ENCODE measurements around the gene YJU2.
"Not testable (repeated sequence)": the region's sequence is repeated elsewhere in the genome, so short reads cannot be mapped to it uniquely, and the experiment has no call there.

The YJU2 gene

GRCh38 chr19:4279530-4280422 lies 32.9 kb downstream of the YJU2 start:
- Histone ChIP-seq H3K27ac (ENCODE audit: low read depth, low read length) (no peak overlapping the region), H3K27me3 (ENCODE audit: control insufficient read depth, insufficient read depth, low read length) (peaks cover 23% of the 10 kb centered on the region), H3K36me3 (ENCODE audit: control insufficient read depth, insufficient read depth, low read length) (no peaks in the 10 kb centered on the region), H3K4me3 (ENCODE audit: low read length) (peak overlapping the region; percentile 32), H3K4me1 (ENCODE audit: control insufficient read depth, insufficient read depth, low read length) (no peaks in the 10 kb centered on the region), H3K9ac (ENCODE audit: low read length) (no peak overlapping the region)

- Histone ChIP-seq H3K36me3 (ENCODE audit: control insufficient read depth, insufficient read depth, low read length) (no peaks in the 10 kb centered on the region), H3K9ac (ENCODE audit: low read length) (no peak overlapping the region), H3K4me3 (ENCODE audit: low read length) (peak overlapping the region; percentile 38), H3K4me1 (ENCODE audit: control insufficient read depth, insufficient read depth, low read length) (no peaks in the 10 kb centered on the region), H3K27ac (ENCODE audit: low read depth, low read length) (no peak overlapping the region), H3K27me3 (ENCODE audit: control insufficient read depth, insufficient read depth, low read length) (peaks cover 15% of the 10 kb centered on the region)
These were observed 37.5 kb downstream of the YJU2 start for GRCh38 chr19:4284176-4284958.

GRCh38 chr19:4284974-4285373 lies 38.1 kb downstream of the YJU2 start:
- H3K4me3 ChIP-seq (ENCODE audit: low read length), result peak overlapping the region; percentile 38
- H3K27me3 ChIP-seq (ENCODE audit: control insufficient read depth, insufficient read depth, low read length), result peaks cover 9% of the 10 kb centered on the region
- no peak overlapping the region for H3K27ac ChIP-seq (ENCODE audit: low read depth, low read length)
- no peaks in the 10 kb centered on the region for H3K36me3 ChIP-seq (ENCODE audit: control insufficient read depth, insufficient read depth, low read length)
- H3K9ac ChIP-seq (ENCODE audit: low read length), result no peak overlapping the region
- no peaks in the 10 kb centered on the region for H3K4me1 ChIP-seq (ENCODE audit: control insufficient read depth, insufficient read depth, low read length)

GRCh38 chr19:4286141-4286540 lies 39.3 kb downstream of the YJU2 start:
- not testable (repeated sequence) for H3K27me3 ChIP-seq (ENCODE audit: control insufficient read depth, insufficient read depth, low read length); H3K4me1 ChIP-seq (ENCODE audit: control insufficient read depth, insufficient read depth, low read length)

GRCh38 chr19:4288091-4288777 lies 41.4 kb downstream of the YJU2 start:
- H3K27me3 ChIP-seq (ENCODE audit: control insufficient read depth, insufficient read depth, low read length), result no peaks in the 10 kb centered on the region
- no peaks in the 10 kb centered on the region for H3K36me3 ChIP-seq (ENCODE audit: control insufficient read depth, insufficient read depth, low read length)

More at GRCh38 chr19:4286141-4286540, 39.3 kb downstream of the YJU2 start:
- not testable (repeated sequence) for H3K4me3 ChIP-seq (ENCODE audit: low read length); H3K9ac ChIP-seq (ENCODE audit: low read length); H3K36me3 ChIP-seq (ENCODE audit: control insufficient read depth, insufficient read depth, low read length); H3K27ac ChIP-seq (ENCODE audit: low read depth, low read length)

GRCh38 chr19:4291184-4291732 lies 44.4 kb downstream of the YJU2 start:
- Histone ChIP-seq H3K4me1 (ENCODE audit: control insufficient read depth, insufficient read depth, low read length) (no peaks in the 10 kb centered on the region), H3K9ac (ENCODE audit: low read length) (no peak overlapping the region), H3K36me3 (ENCODE audit: control insufficient read depth, insufficient read depth, low read length) (no peaks in the 10 kb centered on the region), H3K4me3 (ENCODE audit: low read length) (no peak overlapping the region), H3K27me3 (ENCODE audit: control insufficient read depth, insufficient read depth, low read length) (no peaks in the 10 kb centered on the region), H3K27ac (ENCODE audit: low read depth, low read length) (no peak overlapping the region)

More at GRCh38 chr19:4288091-4288777, 41.4 kb downstream of the YJU2 start:
- H3K4me3 ChIP-seq (ENCODE audit: low read length), result no peak overlapping the region
- H3K27ac ChIP-seq (ENCODE audit: low read depth, low read length), result no peak overlapping the region
- H3K4me1 ChIP-seq (ENCODE audit: control insufficient read depth, insufficient read depth, low read length), result no peaks in the 10 kb centered on the region
- no peak overlapping the region for H3K9ac ChIP-seq (ENCODE audit: low read length)

- Histone ChIP-seq H3K36me3 (ENCODE audit: control insufficient read depth, insufficient read depth, low read length) (no peaks in the 10 kb centered on the region), H3K27ac (ENCODE audit: low read depth, low read length) (no peak overlapping the region), H3K9ac (ENCODE audit: low read length) (no peak overlapping the region), H3K27me3 (ENCODE audit: control insufficient read depth, insufficient read depth, low read length) (no peaks in the 10 kb centered on the region), H3K4me3 (ENCODE audit: low read length) (no peak overlapping the region), H3K4me1 (ENCODE audit: control insufficient read depth, insufficient read depth, low read length) (no peaks in the 10 kb centered on the region)
These were observed 45.6 kb downstream of the YJU2 start for GRCh38 chr19:4292515-4292914.

GRCh38 chr19:4294389-4294788 lies 47.5 kb downstream of the YJU2 start:
- Histone ChIP-seq H3K4me1 (ENCODE audit: control insufficient read depth, insufficient read depth, low read length) (no peaks in the 10 kb centered on the region), H3K27ac (ENCODE audit: low read depth, low read length) (no peak overlapping the region), H3K4me3 (ENCODE audit: low read length) (no peak overlapping the region), H3K27me3 (ENCODE audit: control insufficient read depth, insufficient read depth, low read length) (no peaks in the 10 kb centered on the region), H3K36me3 (ENCODE audit: control insufficient read depth, insufficient read depth, low read length) (no peaks in the 10 kb centered on the region), H3K9ac (ENCODE audit: low read length) (no peak overlapping the region)

GRCh38 chr19:4295972-4296771 lies 49.3 kb downstream of the YJU2 start:
- Histone ChIP-seq H3K4me3 (ENCODE audit: low read length) (no peak overlapping the region), H3K27me3 (ENCODE audit: control insufficient read depth, insufficient read depth, low read length) (no peaks in the 10 kb centered on the region), H3K27ac (ENCODE audit: low read depth, low read length) (no peak overlapping the region), H3K4me1 (ENCODE audit: control insufficient read depth, insufficient read depth, low read length) (no peaks in the 10 kb centered on the region), H3K36me3 (ENCODE audit: control insufficient read depth, insufficient read depth, low read length) (no peaks in the 10 kb centered on the region), H3K9ac (ENCODE audit: low read length) (no peak overlapping the region)

- Histone ChIP-seq H3K4me3 (ENCODE audit: low read length) (no peak overlapping the region), H3K9ac (ENCODE audit: low read length) (no peak overlapping the region), H3K27me3 (ENCODE audit: control insufficient read depth, insufficient read depth, low read length) (no peaks in the 10 kb centered on the region), H3K36me3 (ENCODE audit: control insufficient read depth, insufficient read depth, low read length) (no peaks in the 10 kb centered on the region), H3K27ac (ENCODE audit: low read depth, low read length) (no peak overlapping the region), H3K4me1 (ENCODE audit: control insufficient read depth, insufficient read depth, low read length) (no peaks in the 10 kb centered on the region)
These were observed 51.3 kb downstream of the YJU2 start for GRCh38 chr19:4297901-4298809.

Measured in rectal smooth muscle tissue (tissue), 1 donor.